PC-9 (cell line): ENCODE measurements around the gene ST7. TPM values are rescaled to one million over a fixed set of nuclear protein-coding genes. Genes with fewer than 3 reads are reported as not detected.
"Not testable (repeated sequence)": the region's sequence is repeated elsewhere in the genome, so short reads cannot be mapped to it uniquely, and the experiment has no call there.

Experiments used
- BruUV-seq: library from RNA; stranded (reverse); fragments of 400-500 nt; replicated peaks from 2 replicates; lab custom pipeline; 2021; lab: Mats Ljungman, UMichigan
- CTCF ChIA-PET: fragments of 300-600 bp; sonication (Branson Sonifier 250); formaldehyde crosslinking; loops from one replicate; lab custom pipeline; 2022; ENCODE audit warnings: antibody characterized with exemption; lab: Charles Lee
- POLR2A ChIA-PET: fragments of 300-600 bp; sonication (Branson Sonifier 250); formaldehyde crosslinking; loops from one replicate; lab custom pipeline; 2022; ENCODE audit warnings: antibody characterized with exemption; ENCODE audit not compliant: unreplicated experiment; lab: Charles Lee
- DNase-seq, 2 experiments: peaks; one replicate each; pipeline versions ENCODE4 v3.0.0 to v3.0.0-alpha.2; 2015 to 2022; ENCODE audit warnings: mixed read lengths in 1 of 2
- H2AFZ ChIP-seq: fragments of 200-600 bp; sonication (generic); 2 replicates; pipeline ENCODE4 v1.8.1; 2017; ENCODE audit warnings: antibody characterized with exemption
- H3F3A ChIP-seq: fragments of 200-600 bp; sonication (generic); 2 replicates; pipeline ENCODE4 v1.8.1; 2017; ENCODE audit warnings: antibody characterized with exemption, mild to moderate bottlenecking, low read depth; ENCODE audit not compliant: insufficient read depth
- H3K27ac ChIP-seq: fragments of 200-600 bp; sonication (generic); 2 replicates; pipeline ENCODE4 v1.6.1; 2016; ENCODE audit warnings: mixed run types
- H3K27me3 ChIP-seq: fragments of 200-600 bp; sonication (generic); 2 replicates; pipeline ENCODE4 v1.6.1; 2016; ENCODE audit warnings: low read depth, mixed run types; ENCODE audit not compliant: insufficient read depth
- H3K36me3 ChIP-seq: fragments of 200-600 bp; sonication (generic); 2 replicates; pipeline ENCODE4 v1.6.1; 2016; ENCODE audit warnings: low read depth, mixed run types
- H3K4me1 ChIP-seq: fragments of 200-600 bp; sonication (generic); replicated peaks from 2 replicates; pipeline ENCODE4 v1.6.1; 2016; ENCODE audit warnings: mixed run types; ENCODE audit not compliant: insufficient read depth
- H3K4me2 ChIP-seq: fragments of 200-600 bp; sonication (generic); 2 replicates; pipeline ENCODE4 v1.6.1; 2017; ENCODE audit warnings: mixed run types
- H3K4me3 ChIP-seq: fragments of 200-600 bp; sonication (generic); 2 replicates; pipeline ENCODE4 v1.6.1; 2016; ENCODE audit warnings: mixed run types
- H3K79me2 ChIP-seq: fragments of 200-600 bp; sonication (generic); 2 replicates; pipeline ENCODE4 v1.6.1; 2017; ENCODE audit warnings: low read depth, mixed run types
- H3K9me2 ChIP-seq: fragments of 200-600 bp; sonication (generic); 2 replicates; pipeline ENCODE4 v1.8.1; 2017; ENCODE audit warnings: mild to moderate bottlenecking; ENCODE audit not compliant: insufficient read depth
- H3K9me3 ChIP-seq: fragments of 200-600 bp; sonication (generic); 2 replicates; pipeline ENCODE4 v1.8.1; 2016; ENCODE audit warnings: low read depth; ENCODE audit not compliant: insufficient read depth
- H4K20me1 ChIP-seq: fragments of 200-600 bp; sonication (generic); 2 replicates; pipeline ENCODE4 v1.8.1; 2017; ENCODE audit not compliant: insufficient read depth
- EZH2 ChIP-seq: fragments of 200-600 bp; sonication (generic); IDR thresholded peaks from 2 replicates; pipeline ENCODE4 v1.8.0; 2017; ENCODE audit warnings: antibody characterized with exemption, low read depth
- intact Hi-C: fragments of 100-400 bp; cut with micrococcal nuclease; formaldehyde crosslinking; loops from one replicate; pipeline ENCODE4 v1.10.0; 2022; ENCODE audit not compliant: unreplicated experiment
- total RNA-seq: library from RNA; stranded (reverse); gene quantifications from 2 replicates; pipeline ENCODE4 v1.2.3, GENCODE V29; 2021
- TF ChIP-seq, protein P1 (sequence below): fragments of 200-600 bp; sonication (generic); conservative IDR thresholded peaks from 2 replicates; pipeline ENCODE4 v1.6.1; 2017; ENCODE audit warnings: mixed run types, antibody characterized with exemption, mild to moderate bottlenecking, moderate library complexity

ST7 gene
- total RNA-seq, 1 experiment from 2014 or later = 25.8 TPM

DNA sequence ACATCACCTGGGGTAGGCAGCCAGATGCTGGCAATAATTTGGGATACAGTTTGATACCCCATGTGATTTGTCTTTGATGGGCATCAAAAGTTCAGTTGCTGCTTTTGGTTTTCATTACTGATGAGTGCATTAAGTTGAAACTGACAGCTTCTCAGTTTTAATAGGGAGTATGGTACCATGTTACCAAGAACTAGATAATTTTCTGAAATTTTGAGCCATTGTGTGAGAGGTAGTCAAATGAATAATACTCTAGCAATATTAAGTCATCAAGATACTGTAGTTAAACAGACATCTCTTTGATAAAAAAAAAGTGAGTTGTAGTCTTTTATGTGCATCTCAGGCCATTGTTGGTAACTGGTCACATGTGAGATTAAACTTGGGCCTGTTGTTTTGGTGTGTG, 71.5 kb downstream of the ST7 start:
- no peaks in the 10 kb centered on the region for H3K27me3 ChIP-seq
- no peak overlapping the region for H3K4me3 ChIP-seq
- no peaks in the 10 kb centered on the region for H3K4me1 ChIP-seq
- TF ChIP-seq, protein P1, sequence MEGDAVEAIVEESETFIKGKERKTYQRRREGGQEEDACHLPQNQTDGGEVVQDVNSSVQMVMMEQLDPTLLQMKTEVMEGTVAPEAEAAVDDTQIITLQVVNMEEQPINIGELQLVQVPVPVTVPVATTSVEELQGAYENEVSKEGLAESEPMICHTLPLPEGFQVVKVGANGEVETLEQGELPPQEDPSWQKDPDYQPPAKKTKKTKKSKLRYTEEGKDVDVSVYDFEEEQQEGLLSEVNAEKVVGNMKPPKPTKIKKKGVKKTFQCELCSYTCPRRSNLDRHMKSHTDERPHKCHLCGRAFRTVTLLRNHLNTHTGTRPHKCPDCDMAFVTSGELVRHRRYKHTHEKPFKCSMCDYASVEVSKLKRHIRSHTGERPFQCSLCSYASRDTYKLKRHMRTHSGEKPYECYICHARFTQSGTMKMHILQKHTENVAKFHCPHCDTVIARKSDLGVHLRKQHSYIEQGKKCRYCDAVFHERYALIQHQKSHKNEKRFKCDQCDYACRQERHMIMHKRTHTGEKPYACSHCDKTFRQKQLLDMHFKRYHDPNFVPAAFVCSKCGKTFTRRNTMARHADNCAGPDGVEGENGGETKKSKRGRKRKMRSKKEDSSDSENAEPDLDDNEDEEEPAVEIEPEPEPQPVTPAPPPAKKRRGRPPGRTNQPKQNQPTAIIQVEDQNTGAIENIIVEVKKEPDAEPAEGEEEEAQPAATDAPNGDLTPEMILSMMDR = no peak
- no peak for TF ChIP-seq EZH2
- H3K79me2 ChIP-seq = no peaks in the 10 kb centered on the region; the same call in 1 of the 2 replicates
- intact Hi-C loops = no loop called here
- H2AFZ ChIP-seq = no peak overlapping the region
- no TSS peak for BruUV-seq
- H3F3A ChIP-seq = no peaks in the 10 kb centered on the region
- no peak overlapping the region for H3K4me2 ChIP-seq
- ChIA-PET CTCF (no interaction called here), POLR2A (no interaction called here)
- H4K20me1 ChIP-seq = peaks cover 5% of the 10 kb centered on the region; the same call in 1 of the 2 replicates
- no peaks in the 10 kb centered on the region for H3K9me3 ChIP-seq
- no peaks in the 10 kb centered on the region for H3K9me2 ChIP-seq
- H3K36me3 ChIP-seq = no peaks in the 10 kb centered on the region
- no peak overlapping the region for H3K27ac ChIP-seq
- DNase-seq = no peak

DNA sequence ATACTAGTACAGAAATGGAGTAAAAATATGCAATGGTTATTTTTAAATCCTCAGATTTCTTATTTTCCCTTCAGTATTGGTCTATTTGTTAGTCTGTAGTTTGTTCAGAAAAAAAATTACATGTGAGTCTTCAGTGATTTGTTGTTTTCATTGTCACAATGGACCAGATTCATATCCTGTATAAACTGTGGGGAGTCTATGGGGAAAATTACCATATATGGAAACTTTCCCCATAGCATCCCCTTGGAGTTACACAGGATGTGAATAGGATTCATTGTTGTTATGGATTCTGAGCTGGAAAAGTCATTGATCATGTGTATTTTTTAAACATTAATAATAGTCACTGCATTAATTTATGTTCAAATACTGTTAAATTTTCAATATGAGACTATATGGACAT, 72.6 kb downstream of the ST7 start:
- Histone ChIP-seq H3K4me3 (no peak overlapping the region), H3K27ac (no peak overlapping the region), H3K9me3 (peaks cover 5% of the 10 kb centered on the region; the same call in 1 of the 2 replicates), H3K36me3 (no peaks in the 10 kb centered on the region), H3K9me2 (no peaks in the 10 kb centered on the region), H4K20me1 (peaks cover 5% of the 10 kb centered on the region; the same call in 1 of the 2 replicates), H3K4me1 (no peaks in the 10 kb centered on the region), H3K27me3 (no peaks in the 10 kb centered on the region), H2AFZ (no peak overlapping the region), H3K79me2 (no peaks in the 10 kb centered on the region; the same call in 1 of the 2 replicates), H3K4me2 (no peak overlapping the region), H3F3A (0 out of 2 replicates have a peak, but pooled peaks cover 3% of the 10 kb centered on the region)
- CTCF ChIA-PET = no interaction called here
- BruUV-seq = no TSS peak
- DNase-seq = no peak
- intact Hi-C loops = no loop called here
- POLR2A ChIA-PET = no interaction called here
- TF ChIP-seq EZH2 = no peak
- TF ChIP-seq, protein P1 = no peak

DNA sequence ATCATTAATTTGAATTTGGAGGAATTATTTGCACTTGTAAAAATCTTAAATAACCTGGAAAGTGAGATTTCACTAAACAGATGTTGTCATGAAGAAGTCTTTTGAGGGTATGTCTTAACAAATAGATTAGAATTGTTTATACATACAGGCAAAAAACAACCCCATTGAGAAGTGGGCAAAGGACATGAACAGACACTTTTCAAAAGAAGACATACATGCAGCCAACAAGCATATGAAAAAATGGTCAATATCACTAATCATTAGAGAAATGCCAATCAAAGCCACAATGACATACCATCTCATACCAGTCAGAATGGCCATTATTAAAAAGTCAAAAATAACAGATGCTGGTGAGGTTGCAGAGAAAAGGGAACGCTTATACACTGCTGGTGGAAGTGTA, 77.0 kb downstream of the ST7 start:
- intact Hi-C loops, DNase-seq, H3K79me2 ChIP-seq, H4K20me1 ChIP-seq, H3K4me2 ChIP-seq, H2AFZ ChIP-seq, H3K9me3 ChIP-seq, POLR2A ChIA-PET, H3F3A ChIP-seq, H3K27ac ChIP-seq, H3K36me3 ChIP-seq, CTCF ChIA-PET, BruUV-seq, H3K4me1 ChIP-seq, H3K4me3 ChIP-seq, H3K27me3 ChIP-seq, H3K9me2 ChIP-seq: not testable (repeated sequence)

DNA sequence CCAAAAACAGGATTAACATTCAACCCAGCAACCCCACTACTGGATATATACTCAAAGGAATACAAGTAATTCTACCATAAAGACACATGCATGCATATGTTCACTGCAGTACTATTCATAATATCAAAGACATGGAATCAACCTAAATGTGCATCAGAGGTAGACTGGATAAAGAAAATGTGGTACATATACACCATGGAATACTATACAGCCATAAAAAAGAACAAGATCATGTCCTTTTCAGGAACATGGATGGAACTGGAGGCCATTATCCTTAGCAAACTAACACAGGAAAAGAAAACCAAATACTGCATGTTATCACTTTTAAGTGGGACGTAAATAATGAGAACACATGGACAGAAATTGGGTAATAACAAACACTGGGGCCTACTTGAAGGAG, 77.5 kb downstream of the ST7 start:
- H3K9me2 ChIP-seq, H2AFZ ChIP-seq, H3K4me3 ChIP-seq, H3K4me2 ChIP-seq, CTCF ChIA-PET, H3K79me2 ChIP-seq, POLR2A ChIA-PET, intact Hi-C loops, H3K36me3 ChIP-seq, H3K9me3 ChIP-seq, H4K20me1 ChIP-seq, DNase-seq, H3K27ac ChIP-seq, H3K27me3 ChIP-seq, H3F3A ChIP-seq, BruUV-seq, H3K4me1 ChIP-seq: not testable (repeated sequence)
